ENCODE measurements around the gene TERB1. TPM values are rescaled to one million over a fixed set of nuclear protein-coding genes. Genes with fewer than 3 reads are reported as not detected.

TERB1 gene
- total RNA-seq (2014; rRNA removed; shearing (Covaris generic); ENCODE audit: low replicate concordance), result not detected in 2 replicates

- no peak for DNase-seq
These were observed at the start of gene TERB1 for GRCh38 chr16:66801320-66802105. Gene TERB1, minus strand, starts transcription at chr16:66801584. Its CDS starts 4,786 bp downstream, at chr16:66796798.

GRCh38 chr16:66850115-66850815, 48.9 kb upstream of the TERB1 start:
- H3K36me3 ChIP-seq, result no peaks in the 10 kb centered on the region
- no peak for DNase-seq
- no peaks in the 10 kb centered on the region for H3K9me3 ChIP-seq
- H3K4me3 ChIP-seq, result no peak overlapping the region
- no peaks in the 10 kb centered on the region for H3K27me3 ChIP-seq

More at GRCh38 chr16:66801320-66802105, at the start of gene TERB1:
- no peaks in the 10 kb centered on the region for H3K9me3 ChIP-seq
- no peak within 1 kb of the TSS for H3K4me3 ChIP-seq
- peaks cover 4% of the 10 kb centered on the region for H3K36me3 ChIP-seq
- no peaks in the 10 kb centered on the region for H3K27me3 ChIP-seq

- Histone ChIP-seq H3K36me3 (no peaks in the 10 kb centered on the region), H3K9me3 (no peaks in the 10 kb centered on the region), H3K27me3 (no peaks in the 10 kb centered on the region), H3K4me3 (no peak overlapping the region)
- no peak for DNase-seq
These were observed 48.2 kb upstream of the TERB1 start for GRCh38 chr16:66849549-66849948.

GRCh38 chr16:66849021-66849420, 47.6 kb upstream of the TERB1 start:
- Histone ChIP-seq H3K36me3 (no peaks in the 10 kb centered on the region), H3K27me3 (no peaks in the 10 kb centered on the region)
- no peak for DNase-seq

GRCh38 chr16:66848172-66848571, 46.8 kb upstream of the TERB1 start:
- no peaks in the 10 kb centered on the region for H3K9me3 ChIP-seq
- H3K4me3 ChIP-seq, result no peak overlapping the region
- no peaks in the 10 kb centered on the region for H3K36me3 ChIP-seq
- H3K27me3 ChIP-seq, result no peaks in the 10 kb centered on the region
- no peak for DNase-seq

More at GRCh38 chr16:66849021-66849420, 47.6 kb upstream of the TERB1 start:
- Histone ChIP-seq H3K9me3 (no peaks in the 10 kb centered on the region), H3K4me3 (no peak overlapping the region)

GRCh38 chr16:66847533-66848067, 46.2 kb upstream of the TERB1 start:
- Histone ChIP-seq H3K27me3 (no peaks in the 10 kb centered on the region), H3K9me3 (no peaks in the 10 kb centered on the region), H3K36me3 (no peaks in the 10 kb centered on the region), H3K4me3 (no peak overlapping the region)
- DNase-seq, result no peak

- no peaks in the 10 kb centered on the region for H3K9me3 ChIP-seq
- DNase-seq, result no peak
- H3K36me3 ChIP-seq, result no peaks in the 10 kb centered on the region
- no peak overlapping the region for H3K4me3 ChIP-seq
- H3K27me3 ChIP-seq, result no peaks in the 10 kb centered on the region
These were observed 45.4 kb upstream of the TERB1 start for GRCh38 chr16:66846831-66847230.

- Histone ChIP-seq H3K36me3 (no peaks in the 10 kb centered on the region), H3K27me3 (no peaks in the 10 kb centered on the region), H3K9me3 (no peaks in the 10 kb centered on the region), H3K4me3 (no peak overlapping the region)
- no peak for DNase-seq
These were observed 44.9 kb upstream of the TERB1 start for GRCh38 chr16:66846266-66846665.

GRCh38 chr16:66845791-66846221, 44.4 kb upstream of the TERB1 start:
- H3K4me3 ChIP-seq, result no peak overlapping the region
- no peaks in the 10 kb centered on the region for H3K36me3 ChIP-seq
- H3K27me3 ChIP-seq, result no peaks in the 10 kb centered on the region
- H3K9me3 ChIP-seq, result no peaks in the 10 kb centered on the region
- DNase-seq, result no peak

GRCh38 chr16:66845080-66845410, 43.7 kb upstream of the TERB1 start:
- no peak for DNase-seq
- H3K27me3 ChIP-seq, result no peaks in the 10 kb centered on the region
- no peaks in the 10 kb centered on the region for H3K36me3 ChIP-seq
- no peaks in the 10 kb centered on the region for H3K9me3 ChIP-seq
- H3K4me3 ChIP-seq, result peak overlapping the region; percentile 17; the same call in 1 of the 2 replicates

GRCh38 chr16:66844342-66845079, 43.1 kb upstream of the TERB1 start, which contains the start of gene CA7:
Gene CA7, plus strand, starts transcription at chr16:66844414. Its CDS starts 74 bp downstream, at chr16:66844488.
- Histone ChIP-seq H3K4me3 (peak within 1 kb of the TSS; percentile 17; the same call in 1 of the 2 replicates), H3K9me3 (no peaks in the 10 kb centered on the region), H3K36me3 (no peaks in the 10 kb centered on the region), H3K27me3 (no peaks in the 10 kb centered on the region)
- DNase-seq, result no peak

GRCh38 chr16:66844009-66844341, 42.6 kb upstream of the TERB1 start:
- Histone ChIP-seq H3K9me3 (no peaks in the 10 kb centered on the region), H3K36me3 (no peaks in the 10 kb centered on the region), H3K4me3 (no peak overlapping the region), H3K27me3 (no peaks in the 10 kb centered on the region)
- no peak for DNase-seq

GRCh38 chr16:66843191-66843590, 41.8 kb upstream of the TERB1 start:
- H3K9me3 ChIP-seq, result no peaks in the 10 kb centered on the region
- H3K27me3 ChIP-seq, result no peaks in the 10 kb centered on the region
- no peak overlapping the region for H3K4me3 ChIP-seq
- no peak for DNase-seq
- no peaks in the 10 kb centered on the region for H3K36me3 ChIP-seq

- Histone ChIP-seq H3K4me3 (no peak overlapping the region), H3K27me3 (no peaks in the 10 kb centered on the region), H3K36me3 (no peaks in the 10 kb centered on the region), H3K9me3 (no peaks in the 10 kb centered on the region)
- DNase-seq, result peak; percentile 35
These were observed 41.4 kb upstream of the TERB1 start for GRCh38 chr16:66842765-66843164.

GRCh38 chr16:66841366-66841765, 40.0 kb upstream of the TERB1 start:
- no peaks in the 10 kb centered on the region for H3K27me3 ChIP-seq
- no peak overlapping the region for H3K4me3 ChIP-seq
- H3K36me3 ChIP-seq, result no peaks in the 10 kb centered on the region
- no peak for DNase-seq
- H3K9me3 ChIP-seq, result no peaks in the 10 kb centered on the region

GRCh38 chr16:66840883-66841282, 39.5 kb upstream of the TERB1 start:
- no peak for DNase-seq
- Histone ChIP-seq H3K9me3 (no peaks in the 10 kb centered on the region), H3K4me3 (no peak overlapping the region), H3K27me3 (no peaks in the 10 kb centered on the region), H3K36me3 (no peaks in the 10 kb centered on the region)

GRCh38 chr16:66834746-66835145, 33.4 kb upstream of the TERB1 start:
- Histone ChIP-seq H3K27me3 (no peaks in the 10 kb centered on the region), H3K36me3 (no peaks in the 10 kb centered on the region), H3K4me3 (no peak overlapping the region), H3K9me3 (no peaks in the 10 kb centered on the region)
- DNase-seq, result no peak
